Posterior cingulate gyrus (tissue), 11 donors: ENCODE results near the gene HPCAL1.

Experiments
- DNase-seq, 10 donors: peaks; one replicate each; pipeline versions ENCODE4 v3.0.0 to v3.0.0-alpha.2; 2020 to 2021; ENCODE audit warnings: mixed read lengths in 3 of 10
- intact Hi-C: fragments of 100-400 bp; cut with DNase I; formaldehyde crosslinking; loops from one replicate; pipeline ENCODE4 v1.15.1; 2023

The HPCAL1 gene

GRCh38 chr2:10267551-10268465 lies 34.9 kb upstream of the HPCAL1 start:
- DNase-seq = peak in 5 of 10 donors; percentile 6 to 71 (median 62)
- intact Hi-C loops = no loop called here

- intact Hi-C loops = no loop called here
- DNase-seq = peak in 3 of 10 donors; percentile 7 to 60 (median 49)
Measured at GRCh38 chr2:10269291-10269690, 33.4 kb upstream of the HPCAL1 start.

- intact Hi-C loops = loop anchor here (1.0 kb wide), 1 partner anchor 139 kb away; no protein-coding TSS in a partner anchor
- DNase-seq = peak in 3 of 10 donors; percentile 6 to 75 (median 35)
Measured at GRCh38 chr2:10269711-10270610, 32.7 kb upstream of the HPCAL1 start.

- DNase-seq = peak in 2 of 10 donors; percentile 19 to 36
- intact Hi-C loops = no loop called here
Measured at GRCh38 chr2:10271509-10271908, 31.2 kb upstream of the HPCAL1 start.

- intact Hi-C loops = no loop called here
- DNase-seq = peak in 2 of 10 donors; percentile 38 to 49
Measured at GRCh38 chr2:10271946-10272345, 30.8 kb upstream of the HPCAL1 start.

GRCh38 chr2:10272464-10272863 lies 30.2 kb upstream of the HPCAL1 start:
- peak in 1 of 10 donors; percentile 55 for DNase-seq
- intact Hi-C loops = no loop called here

- intact Hi-C loops = no loop called here
- peak in 2 of 10 donors; percentile 59 to 70 for DNase-seq
Measured at GRCh38 chr2:10273215-10274175, 29.2 kb upstream of the HPCAL1 start.

- intact Hi-C loops = no loop called here
Measured at GRCh38 chr2:10274376-10274775, 28.3 kb upstream of the HPCAL1 start.

GRCh38 chr2:10274983-10275802 lies 27.5 kb upstream of the HPCAL1 start:
- peak in 1 of 10 donors; percentile 0 for DNase-seq
- intact Hi-C loops = no loop called here

More at GRCh38 chr2:10274376-10274775, 28.3 kb upstream of the HPCAL1 start:
- peak in 2 of 10 donors; percentile 39 to 40 for DNase-seq

- DNase-seq = peak in 2 of 10 donors; percentile 62 to 72
- intact Hi-C loops = no loop called here
Measured at GRCh38 chr2:10276481-10277292, 26.0 kb upstream of the HPCAL1 start.

- DNase-seq = peak in 2 of 10 donors; percentile 69 to 72
- intact Hi-C loops = no loop called here
Measured at GRCh38 chr2:10277293-10278028, 25.2 kb upstream of the HPCAL1 start.

GRCh38 chr2:10278029-10278762 lies 24.5 kb upstream of the HPCAL1 start:
- intact Hi-C loops = no loop called here
- peak in 5 of 10 donors; percentile 34 to 92 (median 43) for DNase-seq

- intact Hi-C loops = no loop called here
- peak in 2 of 10 donors; percentile 34 to 51 for DNase-seq
Measured at GRCh38 chr2:10278763-10279471, 23.8 kb upstream of the HPCAL1 start.

GRCh38 chr2:10279472-10279870 lies 23.2 kb upstream of the HPCAL1 start:
- peak in 2 of 10 donors; percentile 56 to 58 for DNase-seq
- intact Hi-C loops = no loop called here

GRCh38 chr2:10279946-10280463 lies 22.7 kb upstream of the HPCAL1 start:
- intact Hi-C loops = no loop called here
- peak in 2 of 10 donors; percentile 62 to 71 for DNase-seq

- DNase-seq = peak in 2 of 10 donors; percentile 5 to 26
- intact Hi-C loops = no loop called here
Measured at GRCh38 chr2:10281891-10282290, 20.8 kb upstream of the HPCAL1 start.
